HepG2 (cell line): ENCODE results near the gene TGFA. TPM values are rescaled to one million over a fixed set of nuclear protein-coding genes. Genes with fewer than 3 reads are reported as not detected.
A peak's percentile ranks its signal among the peaks of the same experiment; 100 is the strongest.

ENCODE experiments used
- EP300 ChIP-seq, 3 experiments: sonication (generic) in 1 of 3; formaldehyde crosslinking in 1 of 3; IDR thresholded peaks; 2 replicates each; pipeline versions ENCODE4 v1.5.1 to v1.6.1; 2011 to 2020; ENCODE audit warnings: low read depth in 2 of 3, low read length in 2 of 3, borderline replicate concordance in 1 of 3, improper control_type of control experiment in 1 of 3, mild to moderate bottlenecking in 1 of 3, missing genetic modification reagents in 1 of 3, moderate library complexity in 1 of 3
- FOXJ3 ChIP-seq: sonication (generic); formaldehyde crosslinking; IDR thresholded peaks from 2 replicates; pipeline ENCODE4 v1.4.0; 2020; ENCODE audit warnings: missing genetic modification reagents, mild to moderate bottlenecking, borderline replicate concordance
- HINFP ChIP-seq: sonication (generic); formaldehyde crosslinking; IDR thresholded peaks from 2 replicates; pipeline ENCODE4 v1.4.0; 2020; ENCODE audit warnings: low read depth, mild to moderate bottlenecking, missing genetic modification reagents
- HNF4A ChIP-seq: sonication (generic); formaldehyde crosslinking; IDR thresholded peaks from 2 replicates; pipeline ENCODE4 v1.4.0; 2020; ENCODE audit warnings: missing genetic modification reagents
- NFYC ChIP-seq: IDR thresholded peaks from 2 replicates; pipeline ENCODE4 v1.6.1; 2016; ENCODE audit warnings: missing genetic modification reagents, missing compliant biosample characterization
- REXO4 ChIP-seq: sonication (generic); formaldehyde crosslinking; IDR thresholded peaks from 2 replicates; pipeline ENCODE4 v1.8.0; 2022; ENCODE audit warnings: missing genetic modification reagents, mild to moderate bottlenecking, borderline replicate concordance
- SOX5 ChIP-seq: IDR thresholded peaks from 2 replicates; pipeline ENCODE4 v1.6.1; 2016; ENCODE audit warnings: borderline replicate concordance
- ZNF256 ChIP-seq: sonication (generic); formaldehyde crosslinking; conservative IDR thresholded peaks from 2 replicates; pipeline ENCODE4 v1.4.0; 2020; ENCODE audit warnings: missing genetic modification reagents
- ZNF550 ChIP-seq: sonication (generic); formaldehyde crosslinking; IDR thresholded peaks from 2 replicates; pipeline ENCODE4 v1.4.0; 2020; ENCODE audit warnings: mild to moderate bottlenecking, missing genetic modification reagents, borderline replicate concordance
- polyA plus RNA-seq, 8 experiments: library from polyadenylated mRNA; depleted of rRNA in 3 of 8; stranded (reverse) in 7 of 8; unstranded in 1 of 8; fragments of >200 nt; fragmentation: Illumina TruSeq in 4 of 8; extraction: Trizol in 4 of 8; gene quantifications; 2 replicates each; pipeline versions ENCODE4 v1.2.1 to v1.2.3, GENCODE V29; 2011 to 2016; ENCODE audit warnings: low read depth in 4 of 8, missing spikeins in 1 of 8, mixed read lengths in 1 of 8; ENCODE audit not compliant: insufficient read depth in 1 of 8
- total RNA-seq, 5 experiments: library from RNA; depleted of rRNA; stranded (reverse); fragments of >200 nt; fragmentation: Illumina TruSeq; extraction: Trizol; gene quantifications; 2 replicates each; pipeline ENCODE4 v1.2.3, GENCODE V29; 2016; ENCODE audit warnings: low read depth in 1 of 5
- TF ChIP-seq, protein P1 (sequence below): sonication (generic); formaldehyde crosslinking; IDR thresholded peaks from one replicate; pipeline ENCODE4 v1.5.1; 2020; ENCODE audit warnings: mild to moderate bottlenecking, missing genetic modification reagents; ENCODE audit errors: not compliant biosample characterization
- TF ChIP-seq, protein P2 (sequence below): sonication (generic); formaldehyde crosslinking; IDR thresholded peaks from 2 replicates; pipeline ENCODE4 v1.5.0; 2020; ENCODE audit warnings: mild to moderate bottlenecking, missing genetic modification reagents
- TF ChIP-seq, protein P3 (sequence below): sonication (generic); formaldehyde crosslinking; IDR thresholded peaks from 2 replicates; pipeline ENCODE4; 2020; ENCODE audit warnings: missing genetic modification reagents, mild to moderate bottlenecking, borderline replicate concordance

TGFA gene
- total and polyA plus RNA-seq, 2 of the 13 experiments (the other 11 are each of a cell fraction or from before 2014, with no cell fraction given): 7.8 to 15.3 TPM

GRCh38 chr2:70525032-70525431 lies 28.6 kb downstream of the TGFA start (continued):
- TF ChIP-seq, protein P1, sequence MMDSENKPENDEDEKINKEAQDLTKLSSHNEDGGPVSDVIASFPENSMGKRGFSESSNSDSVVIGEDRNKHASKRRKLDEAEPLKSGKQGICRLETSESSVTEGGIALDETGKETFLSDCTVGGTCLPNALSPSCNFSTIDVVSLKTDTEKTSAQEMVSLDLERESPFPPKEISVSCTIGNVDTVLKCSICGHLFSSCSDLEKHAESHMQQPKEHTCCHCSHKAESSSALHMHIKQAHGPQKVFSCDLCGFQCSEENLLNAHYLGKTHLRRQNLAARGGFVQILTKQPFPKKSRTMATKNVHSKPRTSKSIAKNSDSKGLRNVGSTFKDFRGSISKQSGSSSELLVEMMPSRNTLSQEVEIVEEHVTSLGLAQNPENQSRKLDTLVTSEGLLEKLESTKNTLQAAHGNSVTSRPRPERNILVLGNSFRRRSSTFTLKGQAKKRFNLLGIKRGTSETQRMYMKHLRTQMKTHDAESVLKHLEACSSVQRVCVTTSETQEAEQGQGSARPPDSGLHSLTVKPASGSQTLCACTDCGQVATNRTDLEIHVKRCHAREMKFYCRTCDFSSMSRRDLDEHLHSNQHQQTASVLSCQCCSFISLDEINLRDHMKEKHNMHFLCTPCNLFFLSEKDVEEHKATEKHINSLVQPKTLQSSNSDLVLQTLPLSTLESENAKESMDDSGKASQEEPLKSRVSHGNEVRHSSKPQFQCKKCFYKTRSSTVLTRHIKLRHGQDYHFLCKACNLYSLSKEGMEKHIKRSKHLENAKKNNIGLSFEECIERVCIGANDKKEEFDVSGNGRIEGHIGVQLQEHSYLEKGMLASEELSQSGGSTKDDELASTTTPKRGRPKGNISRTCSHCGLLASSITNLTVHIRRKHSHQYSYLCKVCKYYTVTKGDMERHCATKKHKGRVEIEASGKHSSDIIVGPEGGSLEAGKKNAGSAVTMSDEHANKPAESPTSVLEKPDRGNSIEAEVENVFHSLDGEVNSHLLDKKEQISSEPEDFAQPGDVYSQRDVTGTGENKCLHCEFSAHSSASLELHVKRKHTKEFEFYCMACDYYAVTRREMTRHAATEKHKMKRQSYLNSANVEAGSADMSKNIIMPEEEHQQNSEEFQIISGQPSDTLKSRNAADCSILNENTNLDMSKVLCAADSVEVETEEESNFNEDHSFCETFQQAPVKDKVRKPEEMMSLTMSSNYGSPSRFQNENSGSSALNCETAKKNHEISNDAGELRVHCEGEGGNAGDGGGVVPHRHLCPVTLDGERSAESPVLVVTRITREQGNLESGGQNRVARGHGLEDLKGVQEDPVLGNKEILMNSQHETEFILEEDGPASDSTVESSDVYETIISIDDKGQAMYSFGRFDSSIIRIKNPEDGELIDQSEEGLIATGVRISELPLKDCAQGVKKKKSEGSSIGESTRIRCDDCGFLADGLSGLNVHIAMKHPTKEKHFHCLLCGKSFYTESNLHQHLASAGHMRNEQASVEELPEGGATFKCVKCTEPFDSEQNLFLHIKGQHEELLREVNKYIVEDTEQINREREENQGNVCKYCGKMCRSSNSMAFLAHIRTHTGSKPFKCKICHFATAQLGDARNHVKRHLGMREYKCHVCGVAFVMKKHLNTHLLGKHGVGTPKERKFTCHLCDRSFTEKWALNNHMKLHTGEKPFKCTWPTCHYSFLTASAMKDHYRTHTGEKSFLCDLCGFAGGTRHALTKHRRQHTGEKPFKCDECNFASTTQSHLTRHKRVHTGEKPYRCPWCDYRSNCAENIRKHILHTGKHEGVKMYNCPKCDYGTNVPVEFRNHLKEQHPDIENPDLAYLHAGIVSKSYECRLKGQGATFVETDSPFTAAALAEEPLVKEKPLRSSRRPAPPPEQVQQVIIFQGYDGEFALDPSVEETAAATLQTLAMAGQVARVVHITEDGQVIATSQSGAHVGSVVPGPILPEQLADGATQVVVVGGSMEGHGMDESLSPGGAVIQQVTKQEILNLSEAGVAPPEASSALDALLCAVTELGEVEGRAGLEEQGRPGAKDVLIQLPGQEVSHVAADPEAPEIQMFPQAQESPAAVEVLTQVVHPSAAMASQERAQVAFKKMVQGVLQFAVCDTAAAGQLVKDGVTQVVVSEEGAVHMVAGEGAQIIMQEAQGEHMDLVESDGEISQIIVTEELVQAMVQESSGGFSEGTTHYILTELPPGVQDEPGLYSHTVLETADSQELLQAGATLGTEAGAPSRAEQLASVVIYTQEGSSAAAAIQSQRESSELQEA (CRISPR knock-in tag): no peak
- TF ChIP-seq REXO4 (CRISPR knock-in tag) (no peak), HNF4A (CRISPR knock-in tag) (peak; percentile 82), HINFP (0 out of 2 replicates have a peak, but pooled peaks have one; percentile 69), EP300 (IDR thresholded peaks at IDR 0.05; ENCODE audit: low read depth in 2 of 2, low read length in 2 of 2) (peak in 1 of 2 experiments; percentile 79; a peak in 2 of 4 replicates), EP300 (CRISPR knock-in tag; IDR thresholded peaks at IDR 0.05; ENCODE audit: borderline replicate concordance) (no peak), SOX5 (CRISPR knock-in tag) (peak; percentile 79), ZNF550 (CRISPR knock-in tag) (no peak), FOXJ3 (CRISPR knock-in tag) (no peak), ZNF256 (no peak), NFYC (CRISPR knock-in tag) (no peak)
- TF ChIP-seq, protein P2, sequence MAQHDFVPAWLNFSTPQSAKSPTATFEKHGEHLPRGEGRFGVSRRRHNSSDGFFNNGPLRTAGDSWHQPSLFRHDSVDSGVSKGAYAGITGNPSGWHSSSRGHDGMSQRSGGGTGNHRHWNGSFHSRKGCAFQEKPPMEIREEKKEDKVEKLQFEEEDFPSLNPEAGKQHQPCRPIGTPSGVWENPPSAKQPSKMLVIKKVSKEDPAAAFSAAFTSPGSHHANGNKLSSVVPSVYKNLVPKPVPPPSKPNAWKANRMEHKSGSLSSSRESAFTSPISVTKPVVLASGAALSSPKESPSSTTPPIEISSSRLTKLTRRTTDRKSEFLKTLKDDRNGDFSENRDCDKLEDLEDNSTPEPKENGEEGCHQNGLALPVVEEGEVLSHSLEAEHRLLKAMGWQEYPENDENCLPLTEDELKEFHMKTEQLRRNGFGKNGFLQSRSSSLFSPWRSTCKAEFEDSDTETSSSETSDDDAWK: no peak
- TF ChIP-seq, protein P3, sequence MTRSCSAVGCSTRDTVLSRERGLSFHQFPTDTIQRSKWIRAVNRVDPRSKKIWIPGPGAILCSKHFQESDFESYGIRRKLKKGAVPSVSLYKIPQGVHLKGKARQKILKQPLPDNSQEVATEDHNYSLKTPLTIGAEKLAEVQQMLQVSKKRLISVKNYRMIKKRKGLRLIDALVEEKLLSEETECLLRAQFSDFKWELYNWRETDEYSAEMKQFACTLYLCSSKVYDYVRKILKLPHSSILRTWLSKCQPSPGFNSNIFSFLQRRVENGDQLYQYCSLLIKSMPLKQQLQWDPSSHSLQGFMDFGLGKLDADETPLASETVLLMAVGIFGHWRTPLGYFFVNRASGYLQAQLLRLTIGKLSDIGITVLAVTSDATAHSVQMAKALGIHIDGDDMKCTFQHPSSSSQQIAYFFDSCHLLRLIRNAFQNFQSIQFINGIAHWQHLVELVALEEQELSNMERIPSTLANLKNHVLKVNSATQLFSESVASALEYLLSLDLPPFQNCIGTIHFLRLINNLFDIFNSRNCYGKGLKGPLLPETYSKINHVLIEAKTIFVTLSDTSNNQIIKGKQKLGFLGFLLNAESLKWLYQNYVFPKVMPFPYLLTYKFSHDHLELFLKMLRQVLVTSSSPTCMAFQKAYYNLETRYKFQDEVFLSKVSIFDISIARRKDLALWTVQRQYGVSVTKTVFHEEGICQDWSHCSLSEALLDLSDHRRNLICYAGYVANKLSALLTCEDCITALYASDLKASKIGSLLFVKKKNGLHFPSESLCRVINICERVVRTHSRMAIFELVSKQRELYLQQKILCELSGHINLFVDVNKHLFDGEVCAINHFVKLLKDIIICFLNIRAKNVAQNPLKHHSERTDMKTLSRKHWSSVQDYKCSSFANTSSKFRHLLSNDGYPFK (CRISPR knock-in tag): no peak
